ENCODE measurements around the gene EFCAB11. TPM values are rescaled to one million over a fixed set of nuclear protein-coding genes. Genes with fewer than 3 reads are reported as not detected.
"Not testable (repeated sequence)": the region's sequence is repeated elsewhere in the genome, so short reads cannot be mapped to it uniquely, and the experiment has no call there.

EFCAB11 gene
- polyA plus RNA-seq, 3 donors: 14.7 to 20.2 (median 16.2) TPM

DNA sequence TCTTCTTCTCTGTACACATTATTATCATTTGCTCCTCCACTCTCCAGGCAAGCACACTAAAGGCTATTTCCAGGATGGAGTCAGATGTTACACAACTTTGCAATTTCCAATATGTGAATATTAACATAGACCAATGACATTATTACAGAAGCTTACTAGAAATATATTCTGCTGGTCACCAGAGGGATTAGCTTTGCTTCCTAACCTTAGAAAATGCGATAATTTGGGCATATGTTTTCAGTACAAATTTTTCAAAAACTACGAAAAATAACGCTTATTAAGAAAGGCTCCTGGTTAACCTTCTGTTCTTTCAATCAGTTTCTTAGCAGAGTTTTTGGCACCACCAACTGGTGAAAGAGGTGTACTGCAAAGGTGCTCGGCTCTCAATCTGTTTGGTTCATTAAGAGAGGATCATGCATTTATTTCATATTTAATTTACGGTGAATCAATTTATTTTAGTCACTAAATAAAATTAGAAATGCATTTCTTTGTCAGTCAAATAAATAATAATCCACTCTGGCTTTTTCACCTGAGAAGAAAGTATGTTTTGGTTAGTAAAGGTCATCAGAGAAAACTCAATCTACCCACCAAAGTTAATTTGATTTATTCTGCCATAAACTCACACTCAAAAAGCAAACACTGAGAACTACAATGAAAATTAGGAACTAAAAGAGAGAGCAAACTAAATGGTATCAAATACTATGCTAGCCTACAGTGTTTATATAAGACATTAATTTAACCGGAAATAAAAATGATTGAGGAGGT lies 39.2 kb downstream of the EFCAB11 start:
- DNase-seq: peak; percentile 57

- DNase-seq: peak; percentile 90
These were observed 41.8 kb downstream of the EFCAB11 start for GRCh38 chr14:89912667-89913211.

- no peak for DNase-seq
These were observed 42.3 kb downstream of the EFCAB11 start for GRCh38 chr14:89912221-89912620.

DNA sequence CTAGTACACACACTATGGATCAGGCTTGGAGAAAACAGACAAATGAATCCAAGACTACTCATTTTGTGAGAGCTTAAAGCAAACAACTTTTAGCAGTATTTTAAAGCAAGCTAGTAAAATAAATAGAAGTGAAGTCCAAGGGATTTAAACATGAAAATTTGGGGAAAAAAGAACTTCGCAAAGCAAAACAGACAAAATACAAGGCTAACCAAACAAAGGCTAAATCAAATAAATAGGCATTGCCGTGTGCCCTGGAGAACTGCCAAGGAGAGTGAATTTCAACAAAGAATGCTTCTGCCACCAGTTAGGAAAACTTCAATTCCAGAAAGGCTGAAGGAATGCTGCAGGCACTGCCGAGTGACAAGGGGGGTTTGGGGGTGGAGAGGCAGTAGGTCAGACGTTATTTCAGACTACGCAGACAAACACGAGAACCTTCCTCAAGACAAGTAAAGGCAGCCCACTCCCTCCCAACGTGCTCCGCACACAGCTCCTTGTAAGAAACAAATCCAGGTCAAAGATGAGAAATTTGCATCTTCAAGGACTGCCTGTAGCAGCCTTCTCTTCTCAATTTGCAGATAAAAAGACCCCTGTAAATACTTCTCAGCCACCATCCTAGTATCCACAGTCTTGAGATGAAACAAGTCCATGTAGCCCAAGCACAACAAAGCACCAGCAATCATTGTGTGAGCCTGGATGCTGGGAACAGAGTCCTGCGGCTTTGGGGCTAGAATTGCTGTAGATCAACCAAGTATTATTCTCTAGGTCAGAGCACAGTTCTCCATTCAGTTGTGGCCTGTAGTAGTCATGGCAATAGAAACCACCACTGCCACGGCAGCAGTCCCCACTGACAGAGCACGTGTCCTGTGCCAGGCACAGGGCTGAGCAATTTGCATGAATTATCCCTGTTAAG lies 43.3 kb downstream of the EFCAB11 start:
- peak; percentile 63 for DNase-seq

DNA sequence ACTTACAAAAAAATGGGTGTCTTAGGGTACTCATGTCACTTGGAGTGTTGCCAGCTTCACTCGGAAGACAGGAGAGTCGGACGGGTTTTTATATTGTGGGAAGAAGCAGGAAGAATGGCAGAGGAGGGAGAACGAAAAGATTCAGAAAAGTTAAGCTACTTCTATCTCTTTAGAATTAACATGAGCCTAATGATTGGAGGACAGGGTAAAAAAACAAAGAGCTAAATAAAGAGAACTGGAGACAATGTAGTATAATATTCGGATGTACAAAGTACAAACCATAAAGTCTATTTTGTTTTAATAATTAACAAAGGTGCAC lies 43.9 kb downstream of the EFCAB11 start:
- DNase-seq: no peak

GRCh38 chr14:89909586-89909985 lies 44.9 kb downstream of the EFCAB11 start:
- DNase-seq: no peak

DNA sequence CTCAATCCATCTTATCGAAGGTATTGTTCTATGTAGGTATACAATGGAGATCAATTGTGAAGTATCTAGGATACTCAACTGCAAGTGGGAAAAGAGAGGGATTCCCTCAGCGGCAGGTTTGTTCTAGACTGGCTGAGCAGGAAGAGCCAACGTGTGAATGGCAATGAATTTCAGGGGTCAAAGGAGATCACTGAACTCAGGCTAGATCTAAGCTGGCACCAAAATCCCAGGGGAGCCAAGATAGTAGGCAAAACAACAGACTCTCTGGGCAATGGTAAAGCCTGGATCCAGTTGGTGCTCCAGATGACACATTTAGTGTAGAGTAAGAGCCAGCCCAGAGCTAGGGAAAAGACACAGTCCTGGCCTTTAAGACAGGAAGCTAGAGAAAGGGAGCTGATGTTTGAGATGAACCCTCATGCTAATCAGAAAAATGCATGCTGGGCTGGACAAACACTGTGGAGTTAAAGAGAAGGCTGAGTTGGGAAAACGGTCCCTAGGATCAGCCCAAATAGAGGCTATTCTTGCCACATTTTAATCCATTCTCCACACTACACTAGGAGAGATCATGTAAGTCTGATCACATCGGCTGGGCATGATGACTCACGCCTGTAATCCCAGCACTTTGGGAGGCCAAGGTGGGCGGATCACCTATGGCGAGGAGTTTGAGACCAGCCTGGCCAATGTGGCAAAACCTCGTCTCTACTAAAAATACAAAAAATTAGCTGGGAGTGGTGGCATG lies 45.6 kb downstream of the EFCAB11 start:
- DNase-seq: no peak

DNA sequence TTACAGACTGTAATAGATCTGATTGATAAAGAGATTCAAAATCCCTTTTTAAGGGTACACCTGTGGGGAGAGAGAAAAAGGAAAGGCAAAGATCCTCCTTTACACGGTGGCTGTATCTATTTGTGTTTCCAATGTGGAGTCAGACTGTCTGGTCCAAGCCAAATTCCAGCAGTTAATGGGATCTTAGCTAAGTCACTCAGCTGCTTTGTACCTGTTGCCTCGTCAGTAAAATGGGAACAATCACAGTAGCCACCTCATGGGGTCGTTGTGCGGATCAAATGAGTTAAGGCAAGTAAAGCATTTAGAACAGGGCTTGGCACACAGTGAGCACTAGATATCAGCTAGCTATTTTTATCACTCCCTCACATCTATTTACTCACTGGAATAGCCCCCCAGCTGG lies 46.9 kb downstream of the EFCAB11 start:
- DNase-seq: no peak

GRCh38 chr14:89906000-89906399 lies 48.5 kb downstream of the EFCAB11 start:
- no peak for DNase-seq

GRCh38 chr14:89903340-89903952 lies 51.1 kb downstream of the EFCAB11 start:
- DNase-seq: no peak

- DNase-seq: no peak
These were observed 51.6 kb downstream of the EFCAB11 start for GRCh38 chr14:89902881-89903280.

DNA sequence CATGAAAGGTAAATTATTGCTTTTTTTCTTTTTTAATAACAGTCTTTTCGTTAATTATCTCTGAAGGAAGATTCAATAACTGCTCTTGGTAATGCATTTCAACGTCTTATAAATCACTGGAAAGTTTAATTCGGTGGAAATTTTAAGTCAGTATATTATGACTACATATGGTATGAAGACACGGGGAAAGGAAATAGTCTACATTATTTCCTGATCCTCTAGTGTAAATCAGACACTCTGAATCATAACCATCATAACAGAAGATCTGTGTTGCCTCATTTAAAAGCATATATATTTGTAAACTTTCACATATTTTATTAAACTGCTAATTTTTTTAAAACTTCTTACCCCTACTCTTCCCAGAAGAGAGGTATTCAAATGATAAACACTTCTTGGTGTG lies 53.7 kb downstream of the EFCAB11 start:
- no peak for DNase-seq

DNA sequence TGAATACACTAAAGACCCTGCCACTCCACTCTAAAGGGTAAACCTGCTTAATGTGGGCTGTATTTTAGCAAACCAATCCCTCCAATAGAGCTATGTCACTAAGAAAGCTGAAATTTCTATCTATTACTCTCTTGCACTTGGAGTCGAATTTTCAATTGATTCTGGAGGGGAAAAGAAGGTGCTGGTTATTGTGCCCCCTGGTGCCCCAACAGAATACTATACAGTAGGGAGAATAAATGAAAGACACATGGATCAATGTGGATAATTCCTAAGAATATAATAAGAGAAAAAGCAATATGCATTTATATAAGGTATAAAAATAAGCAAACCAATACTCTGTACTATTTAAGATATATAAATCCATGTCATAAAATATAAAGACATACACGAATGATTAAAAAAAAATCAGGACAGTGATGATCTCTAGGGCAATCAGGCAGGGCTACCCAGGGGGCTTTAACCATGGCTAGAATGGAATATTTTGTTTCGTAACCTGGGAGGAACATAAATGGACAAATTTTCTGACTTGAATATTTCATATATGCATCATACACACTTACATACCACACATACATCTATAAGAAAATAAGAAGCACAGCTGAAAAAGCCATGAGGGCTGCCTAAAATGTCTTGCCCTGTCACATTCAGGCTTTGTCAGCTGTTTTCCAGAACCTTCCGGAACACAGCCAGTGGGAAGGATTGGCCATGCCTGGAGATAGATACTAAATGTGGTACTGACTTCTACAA lies 54.4 kb downstream of the EFCAB11 start:
- no peak for DNase-seq

GRCh38 chr14:89899291-89899690 lies 55.2 kb downstream of the EFCAB11 start:
- no peak for DNase-seq

DNA sequence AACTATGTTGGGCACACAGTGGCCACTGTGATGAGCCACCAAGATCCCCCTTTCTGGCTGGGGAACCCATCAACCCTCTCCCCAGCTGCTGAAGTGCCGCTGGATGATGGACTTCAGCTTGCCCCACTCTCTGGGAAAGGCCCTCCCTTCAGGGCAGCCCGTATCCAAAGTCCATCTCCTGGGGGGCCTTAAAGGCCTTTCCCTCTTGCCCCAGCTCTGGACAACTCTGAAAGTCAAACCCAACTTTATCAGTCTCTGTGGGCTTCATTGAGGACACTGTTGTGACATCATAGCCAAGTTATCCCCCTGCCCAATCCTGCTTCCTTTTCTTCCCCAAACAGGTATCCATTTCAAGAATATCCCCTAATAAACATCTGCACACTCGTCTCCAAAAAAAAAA lies 61.1 kb downstream of the EFCAB11 start:
- DNase-seq: not testable (repeated sequence)

GRCh38 chr14:89892953-89893352 lies 61.6 kb downstream of the EFCAB11 start:
- DNase-seq: no peak

GRCh38 chr14:89891721-89892120 lies 62.8 kb downstream of the EFCAB11 start:
- DNase-seq: not testable (repeated sequence)

DNA sequence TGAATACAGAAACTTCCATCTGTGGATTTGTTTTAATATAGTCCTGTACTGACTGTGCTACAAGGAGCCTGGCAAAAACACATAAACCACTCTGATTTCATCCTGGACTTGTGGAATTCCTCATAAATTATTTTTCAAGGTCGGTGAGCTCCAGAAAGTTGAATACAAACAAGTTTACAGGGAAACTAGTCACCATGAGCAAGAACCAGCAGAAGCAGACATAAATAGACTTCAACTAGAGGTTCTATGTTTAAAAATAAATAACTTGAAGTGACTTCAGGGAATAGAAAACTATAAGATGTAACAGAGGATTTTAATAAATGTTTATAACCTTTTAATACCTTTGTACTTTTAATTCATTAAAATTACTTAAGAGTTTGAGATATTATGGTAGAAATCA lies 63.5 kb downstream of the EFCAB11 start:
- no peak for DNase-seq

- no peak for DNase-seq
These were observed 63.9 kb downstream of the EFCAB11 start for GRCh38 chr14:89890589-89890988.

DNA sequence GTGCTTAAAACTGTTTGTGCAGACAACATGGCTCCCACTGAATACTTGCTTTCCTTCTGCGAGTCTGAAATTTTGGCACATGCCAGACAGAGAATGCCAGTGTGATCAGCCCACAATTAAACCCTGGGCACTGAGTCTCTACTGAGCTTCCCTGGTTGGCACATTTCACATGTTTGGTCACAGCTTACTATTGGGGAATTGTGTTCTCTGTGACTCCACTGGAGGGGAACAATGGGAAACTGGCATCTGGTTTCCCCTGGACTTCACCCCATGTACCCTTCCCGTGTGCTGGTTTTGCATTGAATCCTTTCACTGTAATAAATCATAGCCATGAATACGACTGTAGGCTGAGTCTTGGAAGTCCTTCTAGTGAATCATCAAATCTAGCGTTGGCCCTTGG lies 64.9 kb downstream of the EFCAB11 start:
- no peak for DNase-seq

DNA sequence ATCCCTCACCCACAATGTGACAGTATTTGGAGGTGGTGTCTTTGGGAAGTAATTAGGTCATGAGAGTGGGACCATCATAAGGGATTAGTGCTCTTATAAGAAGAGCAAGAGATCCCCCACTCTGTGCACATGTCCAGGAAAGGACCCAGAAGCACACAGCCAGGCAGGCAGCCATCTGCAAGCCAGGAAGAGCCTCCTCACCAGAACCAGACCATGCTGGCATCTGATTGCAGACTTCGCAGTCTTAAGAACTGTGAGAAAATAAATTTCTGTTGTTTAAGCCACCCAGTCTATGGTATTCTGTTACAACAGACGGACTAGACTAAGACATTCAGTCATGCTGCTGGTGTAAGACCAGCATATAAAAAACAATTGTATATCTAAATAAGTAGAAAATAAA lies 69.8 kb downstream of the EFCAB11 start:
- DNase-seq: no peak
